Measurements from ENCODE around the gene IL3. TPM values are rescaled to one million over a fixed set of nuclear protein-coding genes. Genes with fewer than 3 reads are reported as not detected.

The IL3 gene
- total RNA-seq, 2 donors from 2014 or later = not detected

DNA sequence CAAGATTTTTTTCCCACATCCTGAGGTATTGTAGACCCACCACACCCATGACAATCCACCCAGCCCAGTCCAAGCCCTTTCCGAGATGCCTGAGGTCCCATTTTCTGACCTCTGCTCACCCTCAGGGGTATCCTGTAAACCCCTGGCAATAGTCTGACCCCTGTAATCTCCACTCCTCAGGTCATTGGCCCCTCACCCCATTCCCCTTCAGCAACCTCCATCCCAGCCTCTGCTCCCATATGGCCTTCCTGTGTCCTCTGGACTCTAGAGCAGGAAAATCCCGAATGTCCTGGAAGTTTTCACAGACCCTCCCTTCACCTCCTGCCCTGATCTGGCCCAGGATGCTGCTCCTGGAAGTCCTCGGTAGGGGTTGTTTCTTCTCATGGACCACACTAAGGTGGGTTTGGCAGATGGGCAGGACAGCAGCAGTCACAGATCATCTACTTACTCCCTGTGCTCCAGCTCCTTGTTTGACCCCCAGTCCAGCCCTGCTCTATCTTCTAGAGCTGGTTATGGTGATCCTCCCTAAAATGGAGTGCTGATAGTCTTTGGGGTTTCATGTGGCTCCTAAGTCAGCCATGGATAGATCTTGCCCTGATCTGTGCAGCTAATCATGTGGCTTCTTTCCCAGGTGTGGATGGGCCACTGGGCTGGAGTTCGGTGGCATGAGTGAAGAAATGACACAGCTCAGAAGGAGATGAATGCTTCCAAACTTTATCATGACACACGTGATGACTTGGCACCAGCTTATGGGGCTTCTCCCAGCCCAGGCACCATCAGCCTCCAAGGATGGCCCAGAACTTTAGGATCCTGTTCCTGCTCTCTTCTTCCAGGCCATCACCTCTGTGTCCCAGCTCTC, 37.0 kb upstream of the IL3 start:
- intact Hi-C loops (cut with DNase I, micrococcal nuclease) = no loop called here
- DNase-seq = no peak
- ATAC-seq = no peak

- intact Hi-C loops (cut with DNase I, micrococcal nuclease) = no loop called here
- ATAC-seq (no peak), DNase-seq (no peak)
Observed at GRCh38 chr5:132024117-132024435, 36.4 kb upstream of the IL3 start.

GRCh38 chr5:132024789-132025402, 35.6 kb upstream of the IL3 start:
- intact Hi-C loops (cut with DNase I, micrococcal nuclease) = no loop called here
- DNase-seq = no peak

GRCh38 chr5:132025403-132025971, 35.0 kb upstream of the IL3 start:
- DNase-seq (no peak), ATAC-seq (no peak)
- intact Hi-C loops (cut with DNase I, micrococcal nuclease) = no loop called here

More at GRCh38 chr5:132024789-132025402, 35.6 kb upstream of the IL3 start:
- no peak for ATAC-seq

- ATAC-seq = no peak
- intact Hi-C loops (cut with DNase I, micrococcal nuclease) = no loop called here
- no peak for DNase-seq
Observed at GRCh38 chr5:132026516-132027008, 33.9 kb upstream of the IL3 start.

- intact Hi-C loops (cut with DNase I, micrococcal nuclease) = no loop called here
- DNase-seq = no peak
- ATAC-seq = no peak
Observed at GRCh38 chr5:132027027-132027426, 33.4 kb upstream of the IL3 start.

DNA sequence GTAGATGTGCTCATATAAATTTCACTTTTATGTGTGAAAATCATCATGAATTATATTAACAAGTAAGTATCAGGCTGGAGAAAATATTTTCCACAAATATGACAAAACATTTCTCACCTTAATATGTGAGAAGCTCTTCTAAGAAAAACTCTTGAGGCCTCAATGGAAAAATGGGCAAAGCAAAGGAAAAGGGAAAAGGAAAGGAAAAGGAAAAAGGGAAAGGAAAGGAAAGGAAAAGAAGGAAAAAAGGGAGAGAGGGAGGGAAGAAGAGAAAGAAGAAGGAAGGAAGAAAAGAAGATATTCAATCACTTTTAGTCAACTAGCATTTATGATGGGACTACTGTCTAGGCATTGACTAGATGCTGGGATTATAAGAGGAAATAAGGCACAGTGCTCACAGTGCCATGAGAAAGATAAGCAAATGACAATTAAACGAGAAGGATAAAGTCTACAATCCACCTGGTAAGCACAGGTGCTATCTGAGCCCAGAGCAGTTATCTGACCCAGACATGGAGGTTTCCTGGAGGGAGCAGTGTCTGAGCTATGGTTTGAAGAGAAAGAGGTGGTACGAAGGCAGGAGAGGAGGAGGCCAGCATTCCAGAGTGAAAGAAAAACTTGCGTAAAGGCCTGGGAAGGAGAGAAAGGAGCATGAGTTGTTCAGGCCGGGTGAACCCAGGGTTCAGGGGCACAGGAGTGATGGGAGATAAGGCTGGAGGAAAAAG, 30.7 kb upstream of the IL3 start:
- no peak for DNase-seq
- ATAC-seq = no peak
- intact Hi-C loops (cut with DNase I, micrococcal nuclease) = no loop called here

DNA sequence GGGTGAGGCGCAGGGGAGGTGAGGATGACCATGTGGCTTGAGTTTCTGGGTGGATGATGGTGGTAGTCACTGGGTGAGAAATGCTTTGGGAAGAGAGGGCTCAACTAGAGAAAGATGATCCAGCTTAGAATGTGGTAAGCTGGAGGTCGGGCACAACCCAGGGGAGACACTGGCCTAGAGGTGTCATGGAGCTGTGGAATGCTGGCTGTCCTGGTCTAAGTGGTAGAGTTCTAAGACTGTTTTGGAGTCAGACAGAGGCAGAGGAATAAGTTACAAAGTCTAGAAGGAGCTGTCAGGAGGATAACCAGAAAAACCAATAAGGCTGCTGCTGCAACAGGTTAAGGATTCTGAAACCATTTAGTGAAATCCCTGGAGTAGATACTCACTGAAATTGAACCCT, 29.8 kb upstream of the IL3 start:
- ATAC-seq (no peak), DNase-seq (no peak)

GRCh38 chr5:132032196-132032595, 28.3 kb upstream of the IL3 start:
- ATAC-seq = no peak
- DNase-seq = no peak
- intact Hi-C loops (cut with DNase I, micrococcal nuclease) = no loop called here

More for the DNA sequence above, 29.8 kb upstream of the IL3 start:
- intact Hi-C loops (cut with DNase I, micrococcal nuclease) = no loop called here

- ATAC-seq = no peak
- intact Hi-C loops (cut with DNase I, micrococcal nuclease) = no loop called here
- DNase-seq = no peak
Observed at GRCh38 chr5:132033122-132033521, 27.3 kb upstream of the IL3 start.

- DNase-seq = no peak
- intact Hi-C loops (cut with DNase I, micrococcal nuclease) = no loop called here
- ATAC-seq = no peak
Observed at GRCh38 chr5:132037353-132037752, 23.1 kb upstream of the IL3 start.

- intact Hi-C loops (cut with DNase I, micrococcal nuclease) = no loop called here
- DNase-seq (no peak), ATAC-seq (no peak)
Observed at GRCh38 chr5:132044207-132044606, 16.2 kb upstream of the IL3 start.

DNA sequence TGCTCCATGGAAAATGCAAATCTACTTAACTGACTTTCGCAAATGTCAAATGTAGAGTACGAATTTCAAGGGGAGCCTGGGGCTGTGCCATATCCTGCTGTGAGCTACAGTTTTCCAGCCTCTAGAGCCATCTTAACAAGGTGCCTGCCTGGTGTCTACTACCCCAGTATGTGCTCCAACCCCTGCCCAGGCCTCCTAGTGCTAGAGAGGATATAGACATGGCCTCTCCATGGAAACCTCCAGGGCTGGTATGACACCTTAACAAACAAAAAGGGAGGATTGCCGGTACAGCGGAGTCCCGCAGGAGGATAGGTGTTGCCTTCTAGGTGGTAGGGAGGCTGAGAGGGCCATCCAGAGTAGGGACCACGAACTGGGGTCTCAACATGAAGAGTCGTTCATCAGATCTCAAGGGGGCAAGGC, 13.6 kb upstream of the IL3 start:
- DNase-seq (no peak), ATAC-seq (no peak)
- intact Hi-C loops (cut with DNase I, micrococcal nuclease) = no loop called here

- intact Hi-C loops (cut with DNase I, micrococcal nuclease) = no loop called here
- ATAC-seq (no peak), DNase-seq (no peak)
Observed at GRCh38 chr5:132049093-132049492, 11.4 kb upstream of the IL3 start.

DNA sequence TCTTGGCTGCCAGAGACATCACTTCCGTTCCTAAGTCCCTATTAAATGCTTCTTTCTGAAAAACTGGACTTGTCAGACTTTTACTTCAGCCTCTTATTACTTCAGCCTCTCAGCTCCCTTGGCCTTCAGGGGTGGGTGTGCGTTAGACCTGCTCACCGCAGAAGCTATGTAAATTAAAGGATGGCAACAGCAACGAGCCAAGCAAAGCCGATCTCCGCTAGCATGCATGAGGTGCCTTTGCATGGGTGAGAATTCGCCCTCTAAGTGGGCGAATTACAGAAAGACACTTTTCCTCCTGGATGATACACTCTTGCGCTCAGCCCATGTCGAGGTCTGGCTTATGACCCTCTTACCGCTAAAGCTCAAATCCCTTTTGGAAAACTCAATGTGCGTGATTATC, 10.9 kb upstream of the IL3 start:
- no peak for ATAC-seq
- intact Hi-C loops (cut with DNase I, micrococcal nuclease) = no loop called here
- no peak for DNase-seq

- DNase-seq (no peak), ATAC-seq (no peak)
- intact Hi-C loops (cut with DNase I, micrococcal nuclease) = no loop called here
Observed at GRCh38 chr5:132050136-132050535, 10.3 kb upstream of the IL3 start.

GRCh38 chr5:132050661-132051552, 9.5 kb upstream of the IL3 start:
- ATAC-seq = no peak
- intact Hi-C loops (cut with DNase I, micrococcal nuclease) = no loop called here
- no peak for DNase-seq

GRCh38 chr5:132052520-132052919, 7.9 kb upstream of the IL3 start:
- DNase-seq = no peak
- intact Hi-C loops (cut with DNase I, micrococcal nuclease) = no loop called here
- no peak for ATAC-seq

GRCh38 chr5:132053483-132053882, 7.0 kb upstream of the IL3 start:
- intact Hi-C loops (cut with DNase I, micrococcal nuclease) = no loop called here
- ATAC-seq (no peak), DNase-seq (no peak)
